DOHH2 (cell line): Measurements from ENCODE around the gene MED8.

ENCODE experiments used
- CTCF ChIP-seq: fragments of 200-600 bp; sonication (generic); IDR thresholded peaks from one replicate; pipeline ENCODE4 v1.5.1; 2014; ENCODE audit warnings: antibody characterized with exemption, mild to moderate bottlenecking, low read depth, low read length; ENCODE audit not compliant: poor library complexity, severe bottlenecking
- EZH2phosphoT487 ChIP-seq: fragments of 200-600 bp; sonication (generic); IDR thresholded peaks from 2 replicates; pipeline ENCODE4 v1.6.1; 2017; ENCODE audit warnings: borderline replicate concordance, mild to moderate bottlenecking, antibody characterized with exemption, low read length, moderate library complexity, mixed read lengths

- TF ChIP-seq CTCF (no peak), EZH2phosphoT487 (no peak)
Observed at GRCh38 chr1:43365678-43366077, 23.9 kb downstream of the MED8 start.
